Stimulated activated CD8-positive, alpha-beta memory T cell treated with anti-CD3 and anti-CD28 coated beads, Interleukin-7, amount 100 ng/mL, for 24 hours (primary cell): ENCODE results near the gene ITGB2.

Experiments
- DNase-seq: peaks from one replicate; pipeline ENCODE4 v3.0.0-alpha.2; 2020; ENCODE audit warnings: low read depth

The ITGB2 gene

GRCh38 chr21:44910229-44911067 lies 10.3 kb downstream of the ITGB2 start:
- DNase-seq, result no peak

GRCh38 chr21:44909719-44910118 lies 11.0 kb downstream of the ITGB2 start:
- no peak for DNase-seq

- no peak for DNase-seq
These were observed 11.8 kb downstream of the ITGB2 start for GRCh38 chr21:44908908-44909307.

DNA sequence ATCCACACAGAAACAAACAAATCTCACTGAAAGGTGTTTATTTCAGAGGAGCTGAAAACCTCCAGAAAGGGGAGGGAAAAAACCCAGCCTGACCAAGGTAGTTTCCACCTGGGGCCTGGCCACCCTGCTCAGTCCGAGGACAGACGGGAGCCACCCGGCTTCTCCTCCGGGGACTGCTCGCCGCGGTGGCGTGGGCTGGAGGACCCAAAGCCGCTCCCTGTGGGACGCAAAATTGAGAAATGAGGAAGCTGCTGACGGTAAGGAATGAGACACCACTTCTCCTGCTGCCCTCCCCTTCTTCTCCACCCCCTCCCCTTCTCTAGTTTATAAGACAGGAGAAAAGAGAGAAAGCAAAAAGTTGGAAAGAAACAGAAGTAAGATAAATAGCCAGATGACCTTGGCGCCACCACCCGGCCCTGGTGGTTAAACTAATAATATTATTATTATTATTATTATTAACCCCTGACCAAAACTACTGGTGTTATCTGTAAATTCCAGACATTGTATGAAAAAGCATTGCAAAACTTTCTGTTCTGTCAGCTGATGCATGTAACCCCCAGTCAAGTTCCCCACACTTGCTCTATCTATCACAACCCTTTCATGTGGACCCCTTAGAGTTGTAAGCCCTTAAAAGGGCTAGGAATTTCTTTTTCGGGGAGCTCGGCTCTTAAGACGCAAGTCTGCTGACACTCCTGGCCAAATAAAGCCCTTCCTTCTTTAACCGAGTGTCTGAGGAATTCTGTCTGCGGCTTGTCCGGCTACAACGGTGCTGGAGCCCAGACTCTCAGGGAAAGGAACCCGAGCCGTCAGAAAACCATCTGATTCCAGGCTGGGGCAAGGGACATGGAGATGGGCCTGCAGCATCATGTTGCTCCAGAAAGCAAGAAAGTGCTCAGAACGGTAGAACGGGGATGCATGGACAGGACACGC lies 12.5 kb downstream of the ITGB2 start:
- no peak for DNase-seq

DNA sequence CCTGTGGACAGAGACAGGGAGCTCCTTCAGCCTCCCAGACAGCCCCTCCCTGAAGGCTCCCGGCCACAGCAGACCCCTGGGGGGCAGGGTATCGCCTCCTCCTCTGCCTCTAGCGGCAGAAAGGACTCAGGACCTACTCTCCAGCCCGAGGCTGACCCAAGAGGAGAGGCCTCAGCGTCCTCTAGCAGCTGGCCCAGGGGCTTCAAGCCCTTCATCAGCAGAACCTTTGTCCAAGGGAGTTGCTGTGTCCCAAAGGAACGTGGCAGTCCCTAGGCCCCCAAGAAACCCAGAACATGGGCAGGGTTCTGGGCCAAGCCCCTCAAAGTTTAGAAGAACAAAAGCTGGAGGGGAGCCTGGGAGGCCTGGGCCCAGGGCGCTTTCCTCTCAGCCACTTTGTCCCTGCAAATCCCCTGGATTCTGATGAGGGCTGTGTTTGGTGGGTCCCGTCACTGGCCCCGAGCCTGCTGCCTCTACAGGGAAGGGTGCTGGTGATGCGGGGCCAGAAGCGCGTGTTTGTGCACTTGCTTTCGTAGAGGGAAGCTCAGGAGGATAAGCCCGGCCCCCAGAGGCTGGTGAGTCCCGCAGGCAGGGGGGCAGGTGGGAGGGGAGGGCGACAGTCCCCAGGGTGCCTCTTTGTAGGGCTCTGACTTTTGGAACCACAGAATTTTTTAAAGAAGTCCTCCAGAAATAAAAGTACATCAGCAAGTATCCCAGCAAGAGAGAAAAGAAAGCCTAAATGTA lies 13.3 kb downstream of the ITGB2 start:
- no peak for DNase-seq

GRCh38 chr21:44905728-44906090 lies 15.0 kb downstream of the ITGB2 start:
- DNase-seq, result no peak

- DNase-seq, result no peak
These were observed 15.5 kb downstream of the ITGB2 start for GRCh38 chr21:44905016-44905727.

DNA sequence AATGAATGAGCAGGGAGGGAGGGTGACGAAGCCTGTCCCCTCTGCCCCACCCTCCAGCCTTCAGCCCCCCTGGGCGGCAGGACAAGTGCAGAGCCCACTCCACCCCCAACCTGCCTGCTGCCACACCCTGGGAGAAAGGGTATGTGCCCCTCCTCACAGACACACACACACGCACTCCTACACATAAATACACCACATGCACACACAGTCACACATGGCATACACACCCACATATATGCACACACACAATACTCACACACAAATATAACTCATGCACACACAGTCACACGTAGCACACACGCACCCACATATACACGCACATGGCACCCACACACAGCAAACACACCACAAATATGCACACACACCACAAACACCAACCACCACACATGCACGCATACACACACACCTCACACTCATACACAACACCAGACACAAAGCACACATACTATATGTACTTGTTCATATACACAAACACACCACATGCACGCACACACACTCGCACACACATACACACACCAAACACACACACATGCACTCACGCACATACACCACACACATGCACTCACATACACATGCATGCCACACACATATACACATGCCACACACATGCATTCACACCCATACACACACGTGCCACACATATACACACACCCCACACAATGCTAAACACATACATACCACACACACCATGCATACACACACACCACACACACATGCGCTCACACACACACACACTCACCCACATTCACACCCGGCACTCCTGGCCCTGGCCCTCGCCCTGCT lies 16.4 kb downstream of the ITGB2 start:
- no peak for DNase-seq

DNA sequence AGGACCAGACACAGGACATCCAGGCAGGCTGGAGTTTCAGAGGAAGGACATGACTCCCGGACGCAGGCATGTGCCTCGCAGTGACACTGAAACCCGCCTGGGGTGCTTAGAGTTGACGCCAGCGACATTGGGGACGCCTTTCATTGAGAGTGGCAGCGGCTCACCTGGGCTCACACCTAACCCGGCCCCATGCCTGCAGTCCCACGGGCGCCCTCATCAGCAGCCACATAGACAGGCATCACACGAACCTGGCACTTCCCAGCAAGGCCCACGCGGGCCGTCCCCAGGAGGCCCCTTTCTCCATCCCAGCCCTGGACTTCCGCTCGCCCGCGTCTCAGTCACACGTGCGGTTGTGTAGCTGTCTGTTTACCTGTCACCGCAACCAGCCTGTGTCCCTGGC lies 17.0 kb downstream of the ITGB2 start:
- no peak for DNase-seq

DNA sequence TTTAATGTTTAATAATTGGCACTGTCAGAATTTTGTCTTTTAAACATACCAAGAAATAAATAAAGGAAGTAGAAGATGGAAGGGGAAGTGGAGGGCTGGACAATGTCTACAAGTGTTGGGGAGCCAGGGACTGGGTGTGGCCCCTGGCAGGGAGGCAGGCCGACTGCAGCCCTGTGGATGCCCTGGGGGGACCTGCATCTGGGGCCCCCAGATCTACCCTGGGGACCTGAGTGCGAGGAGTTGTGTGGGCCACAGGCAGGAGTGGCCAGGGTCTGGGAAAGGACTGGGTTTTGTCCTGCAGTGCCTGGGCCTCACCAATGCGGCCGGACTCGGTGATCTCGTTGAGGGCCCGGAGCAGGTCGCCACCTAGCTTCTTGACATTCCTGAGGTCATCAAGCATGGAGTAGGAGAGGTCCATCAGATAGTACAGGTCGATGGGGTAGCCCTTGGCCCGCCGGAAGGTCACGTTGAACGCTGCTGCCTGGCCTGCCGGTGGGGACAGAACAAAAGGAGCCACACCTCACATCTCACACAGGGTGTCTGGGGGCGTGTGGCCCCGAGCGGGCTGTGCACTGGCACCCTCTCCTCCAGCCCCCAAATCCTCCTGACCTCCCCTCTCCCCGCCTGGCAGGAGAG lies 17.5 kb downstream of the ITGB2 start:
- DNase-seq, result no peak

DNA sequence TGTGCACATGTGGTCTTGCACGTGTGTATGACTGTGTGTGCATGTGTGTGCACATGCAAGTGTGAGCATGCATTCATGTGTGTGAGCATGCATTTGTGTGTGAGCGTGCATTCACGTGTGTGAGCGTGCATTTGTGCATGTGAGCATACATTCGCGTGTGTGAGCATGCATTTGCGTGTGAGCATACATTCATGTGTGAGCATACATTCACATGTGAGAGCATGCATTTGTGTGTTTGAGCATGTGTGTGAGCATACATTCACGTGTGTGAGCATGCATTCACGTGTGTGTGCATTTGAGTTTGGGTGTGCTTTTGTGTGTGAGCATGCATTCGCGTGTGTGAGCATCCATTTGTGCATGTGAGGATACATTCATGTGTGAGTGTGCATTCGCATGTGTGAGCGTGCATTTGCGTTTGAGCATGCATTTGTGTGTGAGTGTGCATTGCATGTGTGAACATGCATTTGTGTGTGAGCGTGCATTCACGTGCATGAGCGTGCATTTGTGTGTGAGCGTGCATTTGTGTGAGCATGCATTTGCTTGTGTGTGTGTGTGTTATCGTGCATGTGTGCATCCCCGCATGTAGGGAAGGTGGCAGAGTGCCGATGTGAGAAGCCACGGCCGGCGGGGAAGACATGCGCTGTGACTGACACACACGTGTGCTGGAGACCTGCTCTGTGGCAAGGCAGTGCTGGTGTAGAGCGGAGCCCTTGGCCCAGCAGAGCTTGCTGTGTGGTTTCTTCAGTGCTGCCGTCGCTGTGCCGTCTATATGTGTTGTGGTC lies 18.2 kb downstream of the ITGB2 start:
- DNase-seq, result no peak

DNA sequence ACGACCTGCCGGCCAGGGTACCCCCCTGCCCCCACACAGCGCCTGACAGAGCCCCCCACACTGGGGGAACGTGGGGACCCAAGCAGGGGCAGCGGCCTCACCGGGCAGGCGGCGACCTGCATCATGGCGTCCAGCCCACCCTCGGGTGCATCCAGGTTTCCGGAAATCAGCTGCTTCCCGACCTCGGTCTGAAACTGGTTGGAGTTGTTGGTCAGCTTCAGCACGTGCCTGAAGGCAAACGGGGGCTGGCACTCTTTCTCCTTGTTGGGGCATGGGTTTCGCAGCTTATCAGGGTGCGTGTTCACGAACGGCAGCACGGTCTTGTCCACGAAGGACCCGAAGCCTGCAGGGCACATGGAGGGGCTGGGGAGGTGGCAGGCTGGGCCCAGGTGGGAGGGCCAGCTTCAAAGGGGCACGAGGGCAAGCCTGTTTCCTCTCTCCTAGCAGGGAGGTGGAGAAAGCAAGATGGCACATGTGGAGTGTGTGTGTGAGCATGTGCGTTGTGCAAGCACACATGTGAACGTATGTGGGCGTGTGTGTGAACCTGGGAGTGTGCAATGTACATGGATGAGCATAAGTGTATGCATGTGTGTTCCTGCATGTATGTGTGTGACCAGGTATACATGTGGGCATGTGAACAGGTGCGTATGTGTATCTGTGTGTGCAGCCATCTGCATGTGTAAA lies 19.2 kb downstream of the ITGB2 start:
- DNase-seq, result no peak

GRCh38 chr21:44900559-44901251 lies 20.0 kb downstream of the ITGB2 start:
- DNase-seq, result no peak

DNA sequence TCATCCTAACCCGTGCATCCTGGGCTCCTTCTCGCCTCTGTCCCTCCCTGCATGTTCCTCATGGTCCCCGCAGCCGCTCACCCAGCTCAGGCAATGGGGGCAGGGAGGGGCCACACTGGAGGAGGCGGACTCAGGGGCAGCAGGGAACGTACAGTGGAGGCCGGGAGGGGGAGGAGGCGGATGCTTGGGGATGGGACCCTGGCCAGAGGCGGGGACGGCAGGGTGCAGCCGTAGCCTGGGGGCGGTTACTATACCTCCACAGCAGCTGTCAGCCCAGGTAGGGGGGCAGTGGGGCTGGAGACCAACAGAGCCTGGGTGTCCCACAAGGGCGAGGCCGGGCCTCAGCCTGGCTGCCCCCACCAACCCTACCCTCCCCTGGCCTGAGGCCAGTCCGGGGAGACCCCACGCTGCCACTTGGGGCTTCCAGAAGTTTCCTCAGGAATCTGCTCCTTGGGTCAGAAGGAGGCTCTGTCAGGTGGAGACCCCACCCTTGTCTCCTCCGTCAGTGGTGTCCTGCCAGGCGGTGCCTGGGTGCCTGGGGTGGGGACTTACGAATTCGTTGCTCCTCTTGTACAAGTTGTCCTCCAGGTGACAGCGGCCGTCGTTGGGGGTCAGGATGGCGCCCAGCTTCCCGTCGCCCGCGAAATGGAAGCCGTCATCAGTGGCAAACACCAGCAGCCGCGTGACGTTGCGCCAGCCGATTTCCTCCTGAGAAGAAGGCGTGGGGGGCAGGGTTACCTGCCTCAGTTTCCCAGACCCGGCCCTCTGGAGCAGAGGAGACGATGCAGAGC lies 20.7 kb downstream of the ITGB2 start:
- DNase-seq, result no peak

- DNase-seq, result no peak
These were observed 21.6 kb downstream of the ITGB2 start for GRCh38 chr21:44898851-44899767.

GRCh38 chr21:44898011-44898488 lies 22.6 kb downstream of the ITGB2 start:
- DNase-seq, result no peak
